ENCODE measurements around the gene RBP5.

The RBP5 gene

GRCh38 chr12:7146906-7147305 lies 18.2 kb upstream of the RBP5 start:
- in situ Hi-C loops (cut with HindIII; ENCODE audit: low sequenced_read_pairs), result no loop called here

GRCh38 chr12:7146228-7146627 lies 17.5 kb upstream of the RBP5 start:
- in situ Hi-C loops (cut with HindIII; ENCODE audit: low sequenced_read_pairs), result no loop called here

GRCh38 chr12:7145671-7146070 lies 17.0 kb upstream of the RBP5 start:
- in situ Hi-C loops (cut with HindIII; ENCODE audit: low sequenced_read_pairs), result no loop called here

GRCh38 chr12:7144414-7145120 lies 15.9 kb upstream of the RBP5 start:
- in situ Hi-C loops (cut with HindIII; ENCODE audit: low sequenced_read_pairs), result no loop called here

GRCh38 chr12:7143564-7143963 lies 14.9 kb upstream of the RBP5 start:
- in situ Hi-C loops (cut with HindIII; ENCODE audit: low sequenced_read_pairs), result no loop called here

GRCh38 chr12:7142809-7143465 lies 14.2 kb upstream of the RBP5 start:
- in situ Hi-C loops (cut with HindIII; ENCODE audit: low sequenced_read_pairs), result no loop called here

GRCh38 chr12:7142056-7142644 lies 13.5 kb upstream of the RBP5 start:
- in situ Hi-C loops (cut with HindIII; ENCODE audit: low sequenced_read_pairs), result no loop called here

- in situ Hi-C loops (cut with HindIII; ENCODE audit: low sequenced_read_pairs), result no loop called here
Observed at GRCh38 chr12:7141351-7142005, 12.8 kb upstream of the RBP5 start.

- in situ Hi-C loops (cut with HindIII; ENCODE audit: low sequenced_read_pairs), result no loop called here
Observed at GRCh38 chr12:7139200-7139599, 10.5 kb upstream of the RBP5 start.

GRCh38 chr12:7137908-7138307 lies 9.2 kb upstream of the RBP5 start:
- in situ Hi-C loops (cut with HindIII; ENCODE audit: low sequenced_read_pairs), result no loop called here

- in situ Hi-C loops (cut with HindIII; ENCODE audit: low sequenced_read_pairs), result no loop called here
Observed at GRCh38 chr12:7136676-7137075, 8.0 kb upstream of the RBP5 start.

GRCh38 chr12:7136071-7136470 lies 7.4 kb upstream of the RBP5 start:
- in situ Hi-C loops (cut with HindIII; ENCODE audit: low sequenced_read_pairs), result no loop called here

GRCh38 chr12:7134396-7135166 lies 5.9 kb upstream of the RBP5 start:
- in situ Hi-C loops (cut with HindIII; ENCODE audit: low sequenced_read_pairs), result no loop called here

- in situ Hi-C loops (cut with HindIII; ENCODE audit: low sequenced_read_pairs), result no loop called here
Observed at GRCh38 chr12:7131502-7131866, 2.8 kb upstream of the RBP5 start.

- in situ Hi-C loops (cut with HindIII; ENCODE audit: low sequenced_read_pairs), result no loop called here
Observed at GRCh38 chr12:7130701-7131501, 2.2 kb upstream of the RBP5 start.

GRCh38 chr12:7129872-7130691 lies 1.4 kb upstream of the RBP5 start, which contains the start of gene CLSTN3:
CLSTN3 (plus strand) TSS chr12:7130371; CDS start chr12:7130649, 278 bp downstream.
- in situ Hi-C loops (cut with HindIII; ENCODE audit: low sequenced_read_pairs), result no loop called here

GRCh38 chr12:7129287-7129871 lies 690 bp upstream of the RBP5 start:
- in situ Hi-C loops (cut with HindIII; ENCODE audit: low sequenced_read_pairs), result no loop called here

- in situ Hi-C loops (cut with HindIII; ENCODE audit: low sequenced_read_pairs), result no loop called here
Observed at GRCh38 chr12:7127916-7128626, 618 bp downstream of the RBP5 start.

Measured in DLD1 (cell line).